Sigmoid colon (tissue), 7 donors: ENCODE measurements around the gene SNRNP40. TPM values are rescaled to one million over a fixed set of nuclear protein-coding genes. Genes with fewer than 3 reads are reported as not detected.
"Not testable (repeated sequence)": the region's sequence is repeated elsewhere in the genome, so short reads cannot be mapped to it uniquely, and the experiment has no call there.

Experiments
- DNase-seq: peaks from one replicate; pipeline ENCODE4 v3.0.0-alpha.2; 2019
- H3K27ac ChIP-seq, 4 donors: fragments of 200-600 bp; sonication (generic); one replicate each; pipeline ENCODE4 v1.5.1; 2016 to 2019; ENCODE audit warnings: mild to moderate bottlenecking in 1 of 4
- H3K27me3 ChIP-seq, 3 donors: fragments of 200-600 bp; sonication (generic); one replicate each; pipeline ENCODE4 v1.5.1; 2019; ENCODE audit warnings: mild to moderate bottlenecking in 1 of 3
- H3K36me3 ChIP-seq, 4 donors: fragments of 200-600 bp; sonication (generic); one replicate each; pipeline ENCODE4 v1.5.1; 2016 to 2019
- H3K4me1 ChIP-seq, 4 donors: fragments of 200-600 bp; sonication (generic); one replicate each; pipeline ENCODE4 v1.5.1; 2017 to 2019
- H3K4me3 ChIP-seq, 4 donors: fragments of 200-600 bp; sonication (generic); one replicate each; pipeline ENCODE4 v1.5.1; 2017 to 2019; ENCODE audit warnings: mild to moderate bottlenecking in 2 of 4, moderate library complexity in 1 of 4
- H3K9me3 ChIP-seq, 4 donors: fragments of 200-600 bp in 3 of 4; sonication (generic) in 3 of 4; one replicate each; pipeline versions ENCODE4 v1.5.1 to v1.6.1; 2013 to 2019
- EP300 ChIP-seq, 4 donors: sonication (generic); formaldehyde crosslinking; IDR thresholded peaks; one replicate each; pipeline ENCODE4 v1.6.1; 2017; ENCODE audit warnings: antibody characterized with exemption in 4 of 4
- POLR2A ChIP-seq, 2 donors: fragments of 450-650 bp; IDR thresholded peaks; one replicate each; pipeline ENCODE4 v1.6.1; 2016; ENCODE audit warnings: antibody characterized with exemption in 2 of 2, mild to moderate bottlenecking in 2 of 2, moderate library complexity in 2 of 2
- POLR2AphosphoS5 ChIP-seq, 4 donors: sonication (generic); formaldehyde crosslinking; IDR thresholded peaks; one replicate each; pipeline ENCODE4 v1.6.1; 2017; ENCODE audit warnings: antibody characterized with exemption in 4 of 4
- WGBS, 2 donors: extraction: QIAGEN DNeasy Blood & Tissue Kit; methylation state at CpG; one replicate each; pipeline ENCODE4 v1.1.7; 2013; 5-methylcytosine and 5-hydroxymethylcytosine counted together
- intact Hi-C: fragments of 100-400 bp; cut with DNase I; formaldehyde crosslinking; loops from one replicate; pipeline ENCODE4 v1.15.1; 2023
- polyA plus RNA-seq, 3 donors: library from polyadenylated mRNA; stranded (reverse); fragments of 200-250 nt; gene quantifications; one replicate each; pipeline ENCODE4 v1.2.3, GENCODE V29; 2013
- total RNA-seq, 4 donors: library from RNA; depleted of rRNA; stranded (reverse); fragments of >200 nt; gene quantifications; one replicate each; pipeline ENCODE4 v1.1.0, GENCODE V29; 2016
- TF ChIP-seq, protein P1 (sequence below), 4 experiments: fragments of 450-650 bp in 3 of 4; fragments of 200-600 bp in 1 of 4; IDR thresholded peaks; one replicate each; pipeline ENCODE4 v1.5.1; 2016 to 2019; ENCODE audit warnings: antibody characterized with exemption in 4 of 4, mild to moderate bottlenecking in 3 of 4, moderate library complexity in 2 of 4
- donor health status: healthy with polysubstance abuse.
- donor health status: Bipolar disorder and iron deficiency.
- donor health status: healthy.

Gene SNRNP40
- total and polyA plus RNA-seq, 7 donors = 19.4 to 36.4 (median 26.1) TPM

- DNase-seq = no peak
- H3K36me3 ChIP-seq = peaks cover 5 to 87% (median 39%) of the 10 kb centered on the region in 4 donors
- H3K27ac ChIP-seq = no peak overlapping the region
- intact Hi-C loops = no loop called here
- TF ChIP-seq EP300 (IDR thresholded peaks at IDR 0.05) (no peak), POLR2AphosphoS5 (IDR thresholded peaks at IDR 0.05) (no peak), POLR2A (IDR thresholded peaks at IDR 0.05) (no peak)
- TF ChIP-seq, protein P1, sequence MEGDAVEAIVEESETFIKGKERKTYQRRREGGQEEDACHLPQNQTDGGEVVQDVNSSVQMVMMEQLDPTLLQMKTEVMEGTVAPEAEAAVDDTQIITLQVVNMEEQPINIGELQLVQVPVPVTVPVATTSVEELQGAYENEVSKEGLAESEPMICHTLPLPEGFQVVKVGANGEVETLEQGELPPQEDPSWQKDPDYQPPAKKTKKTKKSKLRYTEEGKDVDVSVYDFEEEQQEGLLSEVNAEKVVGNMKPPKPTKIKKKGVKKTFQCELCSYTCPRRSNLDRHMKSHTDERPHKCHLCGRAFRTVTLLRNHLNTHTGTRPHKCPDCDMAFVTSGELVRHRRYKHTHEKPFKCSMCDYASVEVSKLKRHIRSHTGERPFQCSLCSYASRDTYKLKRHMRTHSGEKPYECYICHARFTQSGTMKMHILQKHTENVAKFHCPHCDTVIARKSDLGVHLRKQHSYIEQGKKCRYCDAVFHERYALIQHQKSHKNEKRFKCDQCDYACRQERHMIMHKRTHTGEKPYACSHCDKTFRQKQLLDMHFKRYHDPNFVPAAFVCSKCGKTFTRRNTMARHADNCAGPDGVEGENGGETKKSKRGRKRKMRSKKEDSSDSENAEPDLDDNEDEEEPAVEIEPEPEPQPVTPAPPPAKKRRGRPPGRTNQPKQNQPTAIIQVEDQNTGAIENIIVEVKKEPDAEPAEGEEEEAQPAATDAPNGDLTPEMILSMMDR (IDR thresholded peaks at IDR 0.05) = no peak
- peaks cover 0 to 5% (median 2%) of the 10 kb centered on the region in 4 donors for H3K4me1 ChIP-seq
- 93 to 98% methylated on average over 2 of the region's 2 CpGs for WGBS, 2 donors
- H3K27me3 ChIP-seq = no peaks in the 10 kb centered on the region
- H3K9me3 ChIP-seq = no peaks in the 10 kb centered on the region
- H3K4me3 ChIP-seq = no peak overlapping the region
Measured at GRCh38 chr1:31266547-31266946, 30.0 kb downstream of the SNRNP40 start.

GRCh38 chr1:31264790-31265386 lies 31.7 kb downstream of the SNRNP40 start:
- TF ChIP-seq EP300 (IDR thresholded peaks at IDR 0.05) = no peak
- TF ChIP-seq, protein P1 (IDR thresholded peaks at IDR 0.05) = no peak
- no peak for TF ChIP-seq POLR2AphosphoS5 (IDR thresholded peaks at IDR 0.05)
- no peak for TF ChIP-seq POLR2A (IDR thresholded peaks at IDR 0.05)
- peaks cover 5 to 87% (median 40%) of the 10 kb centered on the region in 4 donors for H3K36me3 ChIP-seq
- H3K9me3 ChIP-seq = no peaks in the 10 kb centered on the region
- DNase-seq = no peak
- intact Hi-C loops = no loop called here
- H3K4me1 ChIP-seq = peaks cover 0 to 5% (median 2%) of the 10 kb centered on the region in 4 donors
- no peak overlapping the region for H3K4me3 ChIP-seq
- H3K27me3 ChIP-seq = no peaks in the 10 kb centered on the region
- 94 to 100% methylated on average over 1 of the region's 1 CpG for WGBS, 2 donors
- H3K27ac ChIP-seq = no peak overlapping the region

GRCh38 chr1:31263408-31263807 lies 33.2 kb downstream of the SNRNP40 start:
- WGBS, 2 donors = 30 to 76% methylated on average over 3 of the region's 3 CpGs
- Histone ChIP-seq H3K4me1 (peaks cover 0 to 5% (median 2%) of the 10 kb centered on the region in 4 donors), H3K27me3 (no peaks in the 10 kb centered on the region), H3K36me3 (peaks cover 0 to 87% (median 44%) of the 10 kb centered on the region in 4 donors), H3K4me3 (no peak overlapping the region), H3K27ac (no peak overlapping the region), H3K9me3 (no peaks in the 10 kb centered on the region)
- TF ChIP-seq POLR2AphosphoS5 (IDR thresholded peaks at IDR 0.05) = no peak
- TF ChIP-seq EP300 (IDR thresholded peaks at IDR 0.05) = no peak
- TF ChIP-seq POLR2A (IDR thresholded peaks at IDR 0.05) = no peak
- TF ChIP-seq, protein P1 (IDR thresholded peaks at IDR 0.05) = no peak
- intact Hi-C loops = no loop called here
- no peak for DNase-seq

DNA sequence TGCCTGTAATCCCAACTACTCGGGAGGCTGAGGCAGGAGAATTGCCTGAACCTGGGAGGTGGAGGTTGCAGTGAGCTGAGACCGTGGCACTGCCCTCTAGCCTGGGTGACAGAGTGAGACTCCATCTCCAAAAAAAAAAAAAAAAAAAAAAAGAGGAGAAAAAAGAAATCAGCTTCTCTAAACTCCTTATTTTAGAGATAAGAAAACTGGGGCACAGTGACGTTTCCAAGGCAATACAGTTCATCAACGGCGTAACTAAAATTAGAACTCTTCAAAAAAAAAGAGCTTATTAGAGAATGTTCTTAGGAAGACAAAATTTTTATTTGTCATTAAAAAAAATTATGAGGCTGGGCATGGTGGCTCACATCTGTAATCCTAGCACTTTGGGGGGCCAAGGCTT lies 34.2 kb downstream of the SNRNP40 start:
- H3K27ac ChIP-seq, H3K4me3 ChIP-seq: not testable (repeated sequence)
- 94% methylated on average over 5 of the region's 5 CpGs for WGBS, 2 donors

DNA sequence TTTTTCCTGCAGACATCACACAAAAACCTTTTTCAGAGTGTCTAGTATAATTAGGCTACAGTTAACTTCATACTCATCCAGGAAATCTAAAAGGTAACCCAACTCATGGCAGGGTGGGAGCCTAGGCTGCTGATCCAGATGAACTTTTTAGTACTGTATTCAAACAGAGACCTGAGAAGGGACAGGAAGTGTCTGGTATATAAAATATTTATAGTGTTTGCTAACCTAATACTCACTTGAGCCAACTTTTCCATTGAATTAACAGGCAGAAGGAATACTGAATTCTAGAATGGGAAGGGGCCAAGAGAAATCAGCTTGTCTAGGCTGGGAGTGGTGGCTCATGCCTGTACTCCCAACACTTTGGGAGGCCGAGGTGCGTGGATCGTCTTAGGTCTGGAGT lies 34.7 kb downstream of the SNRNP40 start:
- WGBS, 2 donors = 96 to 100% methylated on average over 3 of the region's 3 CpGs
- intact Hi-C loops = no loop called here
- H3K4me1 ChIP-seq = peaks cover 0 to 5% (median 2%) of the 10 kb centered on the region in 4 donors
- TF ChIP-seq POLR2A (IDR thresholded peaks at IDR 0.05) (no peak), EP300 (IDR thresholded peaks at IDR 0.05) (no peak), POLR2AphosphoS5 (IDR thresholded peaks at IDR 0.05) (no peak)
- TF ChIP-seq, protein P1 (IDR thresholded peaks at IDR 0.05) = no peak
- peaks cover 0 to 87% (median 44%) of the 10 kb centered on the region in 4 donors for H3K36me3 ChIP-seq
- H3K27ac ChIP-seq = no peak overlapping the region
- no peaks in the 10 kb centered on the region for H3K27me3 ChIP-seq
- no peak overlapping the region for H3K4me3 ChIP-seq
- no peak for DNase-seq
- H3K9me3 ChIP-seq = no peaks in the 10 kb centered on the region

More for the DNA sequence above, 34.2 kb downstream of the SNRNP40 start:
- H3K4me1 ChIP-seq, intact Hi-C loops, H3K27me3 ChIP-seq, DNase-seq, H3K9me3 ChIP-seq: not testable (repeated sequence)
- peaks cover 0 to 87% (median 46%) of the 10 kb centered on the region in 4 donors for H3K36me3 ChIP-seq
